GM18873 (cell line): Measurements from ENCODE around the gene FUNDC2.
"Not testable (repeated sequence)": the region's sequence is repeated elsewhere in the genome, so short reads cannot be mapped to it uniquely, and the experiment has no call there.

Experiments used
- ATAC-seq: cut with Tn5 transposase; IDR thresholded peaks from one replicate; pipeline ENCODE4 v1.9.1; 2021; ENCODE audit warnings: mild to moderate bottlenecking, moderate library complexity, moderate number of reproducible peaks; ENCODE audit not compliant: unreplicated experiment, low FRiP score

The FUNDC2 gene, protein sequence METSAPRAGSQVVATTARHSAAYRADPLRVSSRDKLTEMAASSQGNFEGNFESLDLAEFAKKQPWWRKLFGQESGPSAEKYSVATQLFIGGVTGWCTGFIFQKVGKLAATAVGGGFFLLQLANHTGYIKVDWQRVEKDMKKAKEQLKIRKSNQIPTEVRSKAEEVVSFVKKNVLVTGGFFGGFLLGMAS

GRCh38 chrX:155026727-155027508, at the start of gene FUNDC2:
FUNDC2 (plus strand) TSS chrX:155026844; CDS start chrX:155026939, 95 bp downstream.
- ATAC-seq, result peak; percentile 88

DNA sequence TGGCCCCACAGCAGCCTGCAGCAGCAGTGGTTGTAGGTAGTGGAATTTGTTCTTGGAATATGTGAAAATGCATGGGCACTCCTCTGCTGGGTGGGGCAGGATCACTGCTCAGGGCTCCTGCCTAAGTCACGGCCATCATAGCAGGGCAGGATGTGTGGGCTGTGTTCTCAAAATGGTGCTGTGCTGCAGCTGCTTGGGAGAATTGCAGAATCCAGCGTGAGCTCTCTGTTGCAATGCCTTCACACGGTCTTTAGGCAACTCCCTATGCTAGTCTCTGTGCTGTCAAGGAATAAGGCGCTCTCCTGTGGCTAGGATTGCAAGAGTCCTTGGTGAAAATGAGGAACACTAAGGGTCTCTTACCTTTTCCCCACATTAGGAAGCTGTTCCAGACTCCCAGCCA, 47.0 kb upstream of the FUNDC2 start:
- no peak for ATAC-seq

DNA sequence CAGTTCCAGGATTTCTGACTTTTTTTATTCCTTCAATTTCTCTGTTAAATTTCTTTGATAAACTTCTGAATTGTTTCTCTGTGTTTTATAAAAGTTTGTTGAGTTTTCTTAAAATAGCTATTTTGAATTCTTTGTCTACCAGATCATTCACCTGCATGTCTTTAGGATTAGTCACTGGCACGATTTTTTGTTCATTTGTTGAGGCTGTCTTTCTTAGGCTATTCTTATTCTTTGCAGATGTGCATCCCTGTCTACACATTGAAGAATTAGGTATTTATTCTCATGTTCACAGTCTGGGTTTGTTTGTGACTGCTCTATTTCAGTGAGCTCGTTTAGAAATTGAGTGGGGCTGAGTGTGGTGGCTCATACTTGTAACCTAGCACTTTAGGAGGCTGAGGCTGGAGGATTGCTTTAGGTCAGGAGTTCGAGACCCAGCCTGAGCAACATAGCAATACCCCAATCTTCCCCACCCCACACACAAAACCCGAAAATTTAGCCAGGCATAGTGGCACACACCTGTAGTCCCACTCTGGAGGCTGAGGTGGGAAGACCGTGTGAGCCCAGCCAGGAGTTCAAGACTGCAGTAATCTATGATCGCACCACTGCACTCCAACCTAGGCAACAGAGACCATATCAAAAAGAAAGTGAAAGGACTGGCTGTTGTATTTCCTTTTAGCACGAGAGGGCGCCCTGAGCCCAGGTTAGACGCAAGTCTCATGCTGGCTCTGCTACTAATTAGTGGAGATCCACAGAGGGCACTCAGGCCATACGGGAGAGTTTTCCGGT, 46.1 kb upstream of the FUNDC2 start:
- ATAC-seq, result peak; percentile 98

- no peak for ATAC-seq
These were observed 45.6 kb upstream of the FUNDC2 start for GRCh38 chrX:154981116-154981411.

DNA sequence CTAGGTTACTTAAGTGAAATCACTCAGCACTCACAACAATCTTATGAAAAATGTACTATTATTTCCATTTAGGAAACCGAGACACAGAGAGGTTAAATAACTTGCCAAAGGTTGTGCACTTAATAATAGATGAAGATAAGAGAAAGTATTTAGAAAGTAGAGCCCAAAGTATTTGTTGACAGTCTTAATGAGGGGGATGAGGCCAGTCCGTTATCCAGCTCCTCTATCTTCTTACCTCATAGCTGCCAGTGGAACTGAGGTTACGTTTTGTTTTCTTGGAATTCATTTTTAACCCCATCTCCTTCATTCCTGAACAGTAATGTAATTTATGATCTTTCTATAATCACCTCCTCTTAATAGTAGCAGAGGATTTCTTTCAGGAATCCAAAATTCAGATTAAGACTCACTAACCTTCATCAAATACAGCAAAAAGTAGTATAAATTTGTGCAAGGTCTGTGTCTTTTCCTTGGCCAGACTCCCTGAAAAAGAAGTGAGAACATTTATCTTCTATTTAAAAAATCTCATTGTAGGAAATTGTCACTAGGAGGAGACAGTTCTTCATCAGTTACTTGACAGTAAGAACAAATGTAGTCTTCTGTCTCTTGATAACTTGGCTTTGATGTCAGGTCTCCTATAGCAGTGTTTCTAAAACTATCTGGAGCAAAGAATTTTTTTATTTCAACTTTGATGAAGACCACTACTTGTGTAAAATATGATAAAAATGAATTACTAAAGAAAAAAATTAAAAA, 39.6 kb upstream of the FUNDC2 start:
- ATAC-seq, result no peak

GRCh38 chrX:154987940-154988339, 38.7 kb upstream of the FUNDC2 start:
- no peak for ATAC-seq

DNA sequence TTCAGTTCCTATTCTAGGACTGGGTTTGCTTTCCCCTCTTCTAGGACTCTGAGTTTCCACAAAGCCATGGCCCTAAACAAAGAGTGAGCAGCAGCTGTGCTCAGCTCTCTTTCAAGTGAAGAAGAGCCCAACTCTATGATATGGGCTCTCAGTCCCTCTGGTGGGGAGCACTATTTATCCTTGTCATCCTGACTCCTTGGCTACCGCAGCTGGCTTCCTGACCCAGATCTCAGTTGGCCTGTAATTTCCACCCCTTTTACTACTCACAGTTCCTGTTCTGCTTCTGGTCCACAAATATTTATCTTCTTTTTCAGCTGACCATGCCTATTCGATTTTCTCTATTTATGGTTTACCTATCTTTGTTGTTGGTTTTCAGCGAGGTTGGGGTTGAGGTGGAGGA, 37.9 kb upstream of the FUNDC2 start:
- no peak for ATAC-seq

- ATAC-seq, result no peak
These were observed 36.1 kb upstream of the FUNDC2 start for GRCh38 chrX:154990496-154990895.

DNA sequence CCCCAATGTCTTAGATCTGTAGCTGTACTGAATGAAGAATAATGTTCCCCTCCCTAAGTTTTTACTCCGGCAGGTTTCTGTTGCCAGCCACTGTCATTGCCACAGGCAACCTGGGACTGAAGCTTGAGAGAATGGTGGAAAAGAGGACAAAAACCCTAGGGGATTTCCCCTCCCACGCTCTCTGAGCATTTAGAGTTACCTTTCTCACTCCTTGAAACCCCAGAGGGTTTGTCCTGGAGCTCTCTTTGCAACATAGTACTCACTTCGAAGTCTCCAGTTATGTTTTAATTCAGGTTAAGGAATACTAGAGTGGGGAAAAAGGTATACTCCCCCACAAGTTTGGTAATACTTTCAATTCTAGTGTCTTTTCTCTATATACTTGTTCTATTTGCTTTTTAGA, 35.6 kb upstream of the FUNDC2 start:
- ATAC-seq, result no peak

DNA sequence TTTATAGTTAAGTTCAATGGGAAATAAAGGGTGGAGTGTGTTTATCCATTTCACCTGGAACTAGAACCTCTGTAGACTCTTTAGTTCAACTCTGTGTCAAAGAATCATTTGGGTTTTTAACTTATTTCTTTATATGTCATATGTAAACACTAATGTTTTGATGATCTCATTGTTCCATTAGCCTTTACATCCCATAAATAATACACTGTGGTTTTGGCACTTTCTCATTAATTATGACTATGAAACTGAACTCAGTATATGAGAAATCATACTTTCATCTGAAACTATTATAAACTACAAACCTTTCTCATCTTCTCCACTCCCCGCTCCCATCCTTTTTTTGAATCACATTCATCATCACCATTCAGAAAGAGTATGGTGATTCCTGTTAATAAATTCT, 35.2 kb upstream of the FUNDC2 start:
- no peak for ATAC-seq

DNA sequence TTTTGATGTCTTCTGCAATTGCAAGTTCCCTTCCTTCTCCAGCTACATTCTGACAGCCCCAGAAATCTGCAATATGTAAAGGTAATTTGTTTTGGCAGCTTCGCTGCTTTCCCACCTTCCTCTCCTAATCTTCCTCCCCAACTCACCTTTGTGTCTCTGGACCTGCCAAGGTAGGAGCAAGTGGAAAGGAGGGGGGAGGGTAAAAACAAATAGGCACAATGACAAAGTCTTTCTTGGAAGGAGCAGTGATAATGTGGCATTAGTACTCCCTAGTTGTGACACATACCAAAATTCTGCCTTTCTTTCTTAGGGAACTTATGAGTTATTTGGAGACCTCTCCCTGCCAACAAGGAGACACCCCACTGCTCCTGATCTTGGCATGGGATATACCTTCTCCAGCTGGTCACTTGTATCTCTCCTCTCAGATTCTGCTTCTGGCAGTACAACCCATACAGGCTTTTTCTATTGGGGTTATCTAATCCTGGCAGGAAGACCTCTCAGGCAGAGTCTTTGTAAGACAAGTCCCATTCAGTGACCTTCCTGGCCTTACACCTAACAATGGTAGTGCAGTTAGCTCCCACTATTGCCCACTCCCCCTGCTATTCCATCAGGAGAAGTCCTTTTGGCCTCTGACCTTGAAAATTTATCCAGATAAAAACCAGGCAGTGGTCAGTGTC, 28.3 kb upstream of the FUNDC2 start:
- no peak for ATAC-seq

GRCh38 chrX:155000841-155001240, 25.8 kb upstream of the FUNDC2 start:
- no peak for ATAC-seq

DNA sequence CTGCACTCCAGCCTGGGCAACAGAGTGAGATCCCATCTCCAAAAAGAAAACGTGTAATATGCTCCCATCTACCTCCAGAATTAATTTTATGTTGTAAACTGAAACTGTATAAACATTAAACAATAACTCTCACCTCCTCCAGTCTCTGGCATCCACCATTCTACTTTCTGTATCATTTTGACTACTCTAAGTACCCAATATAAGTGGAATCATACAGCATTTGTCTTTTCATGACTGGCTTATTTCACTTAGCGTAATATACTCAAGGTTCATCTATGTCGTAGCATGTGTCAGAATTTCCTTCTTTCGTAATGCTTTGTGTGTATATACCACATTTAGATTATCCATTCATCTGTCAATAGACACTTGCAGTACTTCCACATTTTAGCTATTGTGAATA, 24.8 kb upstream of the FUNDC2 start:
- ATAC-seq, result no peak

DNA sequence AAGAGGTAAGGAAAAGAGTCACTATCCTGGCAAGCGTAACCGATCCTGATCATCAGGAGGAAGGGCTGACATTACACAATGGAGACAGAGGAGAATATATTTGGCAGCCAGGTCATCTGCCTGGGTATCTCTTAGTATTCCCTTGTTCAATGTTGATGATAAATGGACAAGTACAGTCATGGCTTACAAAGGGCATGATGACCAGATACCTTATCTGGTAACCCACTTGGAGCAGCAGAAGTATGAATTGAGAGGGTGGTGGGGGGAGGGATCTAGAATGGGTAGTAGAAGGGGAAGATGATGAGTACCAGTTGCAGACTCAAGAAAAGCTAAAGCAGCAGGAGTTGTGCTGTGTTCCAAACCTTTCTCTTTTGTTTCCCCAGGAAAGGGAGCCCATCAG, 21.5 kb upstream of the FUNDC2 start:
- no peak for ATAC-seq

DNA sequence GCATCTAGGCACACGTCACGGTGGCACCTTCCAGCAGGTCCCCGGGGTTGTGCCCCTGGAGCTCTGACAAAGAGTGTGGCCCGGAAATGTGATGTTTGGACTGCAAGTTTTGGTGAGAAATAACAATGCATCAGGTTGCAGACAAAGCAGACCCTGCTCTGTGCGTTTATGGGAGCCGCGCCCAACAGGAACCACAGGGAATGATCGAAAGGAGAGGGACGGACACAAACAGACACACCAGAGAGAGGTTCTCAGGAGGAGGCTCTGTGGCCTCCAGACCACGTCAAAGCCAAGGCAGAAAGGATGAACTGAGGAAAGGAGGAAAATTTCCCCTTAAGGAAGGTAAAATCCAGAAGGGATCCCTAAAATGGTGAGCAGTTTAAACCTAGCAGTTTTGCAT, 20.3 kb upstream of the FUNDC2 start:
- ATAC-seq, result not testable (repeated sequence)

GRCh38 chrX:155006913-155007671, 19.6 kb upstream of the FUNDC2 start:
- ATAC-seq, result not testable (repeated sequence)

GRCh38 chrX:155008578-155008977, 18.1 kb upstream of the FUNDC2 start:
- not testable (repeated sequence) for ATAC-seq

- ATAC-seq, result no peak
These were observed 16.6 kb upstream of the FUNDC2 start for GRCh38 chrX:155009994-155010472.

- ATAC-seq, result no peak
These were observed 6.1 kb upstream of the FUNDC2 start for GRCh38 chrX:155020591-155020990.
